ENCODE measurements around the gene SCARB1.

Gene SCARB1

DNA sequence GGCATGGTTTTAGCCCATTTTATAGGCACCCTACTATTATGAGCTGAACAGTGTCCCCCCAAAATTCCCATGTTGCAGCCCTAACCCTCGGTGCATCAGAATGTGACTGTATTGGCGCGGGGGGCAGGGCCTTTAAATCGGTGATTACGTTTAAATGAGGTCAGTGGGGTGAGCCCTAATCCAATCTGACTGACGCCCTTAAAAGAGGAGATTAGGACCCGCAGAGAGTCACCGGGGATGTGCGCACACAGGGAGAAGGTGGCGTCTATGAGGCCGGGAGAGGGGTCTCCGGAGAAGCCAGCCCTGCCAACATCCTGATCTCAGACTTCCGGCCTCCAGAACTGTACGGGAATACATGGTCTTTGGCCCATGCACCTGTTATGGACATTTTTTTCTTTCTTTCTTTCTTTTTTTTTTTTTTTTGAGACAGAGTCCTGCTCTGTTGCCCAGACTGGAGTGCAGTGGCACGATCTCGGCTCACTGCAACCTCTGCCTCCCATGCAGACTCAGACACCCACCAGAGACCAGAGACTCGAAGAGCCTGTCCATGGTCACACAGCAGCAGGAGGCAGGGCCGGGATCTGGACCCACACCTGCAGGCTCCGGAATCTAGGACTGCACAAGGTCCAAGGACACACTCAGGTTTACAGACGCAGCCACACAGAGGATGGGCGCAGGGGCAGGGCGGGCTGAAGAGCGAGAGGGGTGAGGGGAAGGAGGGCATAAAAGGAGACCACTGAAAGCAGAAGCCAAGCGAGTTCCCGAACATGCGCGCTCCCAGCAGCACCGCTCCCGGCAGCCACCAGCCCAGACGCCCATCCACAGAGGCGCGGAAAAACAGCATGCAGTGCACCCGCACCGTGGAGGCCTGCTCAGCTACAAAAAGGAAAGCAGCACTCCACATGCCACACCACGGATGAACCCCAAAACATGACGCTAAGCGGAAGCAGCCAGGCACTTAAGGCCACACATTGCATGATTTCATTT is 19.0 kb downstream of the SCARB1 start:
- DNase-seq (ENCODE audit: low read depth in 2 of 2), result no peak

GRCh38 chr12:124842800-124843510 is 20.7 kb downstream of the SCARB1 start:
- no peak for DNase-seq (ENCODE audit: low read depth in 2 of 2)

- no peak for DNase-seq (ENCODE audit: low read depth in 2 of 2)
Measured at GRCh38 chr12:124842073-124842749, 21.5 kb downstream of the SCARB1 start.

DNA sequence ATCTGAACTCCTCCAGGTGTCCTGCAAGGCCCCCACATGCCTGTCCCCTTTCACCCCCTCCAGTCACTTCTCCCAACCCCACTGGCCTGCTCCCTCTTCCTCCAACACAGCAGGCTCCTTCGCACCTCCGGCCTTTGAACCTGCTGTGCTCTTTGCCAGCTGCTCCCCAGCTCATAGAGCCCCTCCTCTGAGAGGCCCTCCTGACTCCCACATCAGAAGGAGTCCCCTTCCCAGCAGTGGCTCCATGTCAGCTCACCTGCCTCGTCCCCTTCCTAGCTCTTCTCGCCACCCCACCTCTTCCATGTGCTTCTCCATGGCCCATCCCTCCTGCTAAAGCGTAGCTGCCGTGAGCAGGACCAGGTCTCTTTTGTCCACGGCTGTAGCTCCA is 22.1 kb downstream of the SCARB1 start:
- no peak for DNase-seq (ENCODE audit: low read depth in 2 of 2)

DNA sequence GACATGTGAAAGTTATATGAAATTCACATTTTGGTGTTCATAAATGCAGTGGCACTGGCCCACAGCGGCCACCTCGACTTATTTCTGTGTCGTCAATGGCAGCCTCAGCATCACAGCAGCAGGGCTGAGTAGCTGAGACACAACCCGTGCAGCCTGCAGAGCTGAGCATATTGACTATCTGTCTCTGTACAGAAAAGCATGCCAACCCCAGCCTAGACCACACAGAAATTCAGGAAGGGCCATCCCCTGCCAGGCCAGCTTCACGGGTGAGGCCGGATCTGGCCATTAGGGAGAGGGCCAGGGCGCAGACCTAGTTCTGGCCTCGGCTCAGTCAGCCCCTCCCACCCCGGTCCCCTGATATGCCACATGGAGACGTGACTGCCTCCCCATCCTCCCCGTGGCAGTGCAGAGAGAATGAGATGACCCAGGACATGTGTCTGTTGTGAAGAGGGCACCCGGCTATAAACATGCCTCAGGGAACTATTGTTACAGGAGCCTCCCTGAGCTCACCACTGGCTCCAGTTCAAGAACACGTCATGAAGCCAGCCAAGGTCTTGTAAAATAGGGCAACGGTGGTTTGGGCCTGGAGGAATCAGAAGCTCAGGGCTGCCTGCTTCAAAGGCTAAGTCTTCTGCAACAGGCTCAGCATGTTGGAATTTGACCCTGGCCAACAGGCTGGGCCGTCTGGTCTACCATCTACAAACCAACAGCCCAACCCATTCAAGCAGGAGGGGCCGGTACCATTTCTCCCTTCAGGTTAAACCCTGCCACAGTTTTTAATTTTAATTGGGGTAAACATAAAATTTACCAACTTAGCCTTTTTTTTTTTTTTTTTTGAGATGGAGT is 25.5 kb downstream of the SCARB1 start:
- DNase-seq (ENCODE audit: low read depth in 2 of 2), result no peak

DNA sequence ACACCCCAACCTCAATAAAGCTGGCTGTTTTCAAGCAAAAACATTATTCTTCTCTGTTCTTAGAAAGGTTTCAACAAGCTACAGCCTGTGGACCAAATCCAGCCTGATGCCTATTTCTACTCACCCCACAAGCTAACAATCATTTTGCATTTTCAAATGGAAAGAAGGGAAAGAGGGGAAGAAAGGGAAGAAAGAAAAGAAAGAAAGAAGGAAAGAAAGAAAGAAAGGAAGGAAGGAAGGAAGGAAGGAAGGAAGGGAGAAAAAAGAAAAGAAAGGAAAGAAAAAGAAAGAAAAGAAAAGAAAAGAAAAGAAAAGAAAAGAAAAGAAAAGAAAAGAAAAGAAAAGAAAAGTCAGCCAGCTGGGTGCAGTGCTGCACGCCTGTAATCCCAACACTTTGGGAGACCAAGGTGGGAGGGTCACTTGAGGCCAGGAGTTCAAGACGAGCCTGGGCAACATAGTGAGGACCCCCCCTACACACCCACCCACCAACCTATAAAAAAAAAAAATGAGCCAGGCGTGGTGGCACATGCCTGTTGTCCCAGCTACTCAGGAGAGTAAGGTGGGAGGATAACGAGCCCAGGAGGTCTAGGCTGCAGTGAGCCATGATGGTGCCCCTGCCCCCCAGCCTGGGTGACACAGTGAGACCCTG is 26.3 kb downstream of the SCARB1 start:
- no peak for DNase-seq (ENCODE audit: low read depth in 2 of 2)

- DNase-seq (ENCODE audit: low read depth in 2 of 2), result no peak
Measured at GRCh38 chr12:124836759-124837158, 26.9 kb downstream of the SCARB1 start.

- no peak for DNase-seq (ENCODE audit: low read depth in 2 of 2)
Measured at GRCh38 chr12:124835656-124836410, 27.8 kb downstream of the SCARB1 start.

GRCh38 chr12:124834822-124835221 is 28.8 kb downstream of the SCARB1 start:
- DNase-seq (ENCODE audit: low read depth in 2 of 2), result no peak

GRCh38 chr12:124833693-124834122 is 30.0 kb downstream of the SCARB1 start:
- DNase-seq (ENCODE audit: low read depth in 2 of 2), result no peak

GRCh38 chr12:124832856-124833255 is 30.8 kb downstream of the SCARB1 start:
- no peak for DNase-seq (ENCODE audit: low read depth in 2 of 2)

- no peak for DNase-seq (ENCODE audit: low read depth in 2 of 2)
Measured at GRCh38 chr12:124831590-124831989, 32.1 kb downstream of the SCARB1 start.

DNA sequence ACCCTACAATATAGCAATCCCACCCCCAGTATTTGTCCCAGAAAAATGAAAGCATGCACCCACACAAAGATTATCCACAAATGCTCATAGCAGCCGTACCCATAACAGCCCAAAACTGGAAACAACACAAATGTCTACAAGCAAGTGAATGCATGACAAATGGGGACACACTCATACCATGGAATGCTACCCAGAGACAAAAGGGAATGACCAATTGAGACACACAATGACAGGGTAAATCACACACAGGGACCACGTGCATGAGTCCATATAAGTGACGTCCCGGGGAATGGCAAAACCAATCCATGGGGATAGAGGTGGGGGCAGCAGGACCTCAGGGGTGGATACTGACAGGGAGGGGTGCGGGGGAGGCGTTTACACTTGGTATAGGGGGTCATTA is 33.4 kb downstream of the SCARB1 start:
- no peak for DNase-seq (ENCODE audit: low read depth in 2 of 2)

DNA sequence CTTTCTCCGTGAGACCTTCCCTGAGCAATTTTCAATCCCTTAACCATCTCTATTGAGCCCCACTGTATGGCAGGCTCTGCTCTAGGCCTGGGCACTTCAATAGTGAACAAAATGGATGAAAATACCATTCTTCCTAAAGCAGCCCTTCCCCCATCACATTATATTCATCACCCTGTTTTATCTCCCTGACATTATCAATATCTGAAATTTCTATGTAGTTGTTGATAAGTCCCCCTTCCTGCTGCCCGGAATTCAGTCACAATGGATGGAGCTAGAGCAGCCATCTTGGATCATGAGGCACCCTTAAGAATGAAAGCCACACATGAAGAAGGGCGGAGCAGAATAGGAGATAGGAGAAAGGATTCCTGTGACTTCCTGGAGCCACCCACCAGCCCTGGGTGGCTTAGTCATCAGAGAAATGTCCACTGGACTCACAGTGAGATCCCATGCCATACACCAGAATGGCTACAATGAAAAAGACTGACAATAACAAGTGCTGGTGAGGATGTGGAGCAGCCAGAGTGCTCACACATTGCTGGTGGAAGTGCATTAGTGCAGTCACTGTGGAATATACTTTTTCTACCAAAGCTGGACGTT is 33.9 kb downstream of the SCARB1 start:
- DNase-seq (ENCODE audit: low read depth in 2 of 2), result no peak

GRCh38 chr12:124829008-124829707 is 34.5 kb downstream of the SCARB1 start:
- no peak for DNase-seq (ENCODE audit: low read depth in 2 of 2)

DNA sequence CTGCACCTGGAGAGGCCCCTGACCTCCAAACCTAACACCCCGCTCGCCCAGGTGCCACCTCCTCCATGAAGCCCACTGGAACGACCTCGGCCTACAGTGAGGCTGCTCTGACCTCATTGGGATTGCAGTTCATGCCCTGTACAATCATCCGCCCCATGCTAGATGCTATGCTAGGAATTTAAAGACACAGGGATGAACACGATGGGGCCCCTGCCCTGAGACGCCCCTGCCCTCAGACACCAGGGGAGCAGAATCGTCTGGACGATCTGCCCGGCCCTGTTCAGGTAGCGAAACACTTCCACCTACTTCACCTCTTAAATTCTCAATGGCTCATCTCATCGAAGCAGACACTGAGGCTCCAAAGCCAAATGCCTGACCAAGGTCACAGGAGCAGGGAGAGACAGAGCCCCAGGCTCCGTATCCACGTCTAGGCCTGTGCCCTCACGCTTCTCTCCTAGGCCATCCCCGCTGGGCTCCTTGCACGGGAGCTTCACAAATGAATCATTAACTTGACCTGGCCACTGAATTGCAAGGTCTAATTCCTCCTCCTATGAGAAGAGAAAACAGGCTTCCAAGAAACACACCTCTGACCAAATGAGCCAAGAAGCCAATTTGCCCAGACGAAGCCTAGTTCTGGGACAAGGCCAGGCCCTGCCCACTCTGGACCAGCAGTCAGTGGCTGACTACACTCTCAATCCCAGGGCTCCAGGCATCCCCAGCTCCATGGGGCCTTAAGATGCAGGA is 35.2 kb downstream of the SCARB1 start:
- no peak for DNase-seq (ENCODE audit: low read depth in 2 of 2)

- no peak for DNase-seq (ENCODE audit: low read depth in 2 of 2)
Measured at GRCh38 chr12:124827588-124828184, 36.0 kb downstream of the SCARB1 start.

DNA sequence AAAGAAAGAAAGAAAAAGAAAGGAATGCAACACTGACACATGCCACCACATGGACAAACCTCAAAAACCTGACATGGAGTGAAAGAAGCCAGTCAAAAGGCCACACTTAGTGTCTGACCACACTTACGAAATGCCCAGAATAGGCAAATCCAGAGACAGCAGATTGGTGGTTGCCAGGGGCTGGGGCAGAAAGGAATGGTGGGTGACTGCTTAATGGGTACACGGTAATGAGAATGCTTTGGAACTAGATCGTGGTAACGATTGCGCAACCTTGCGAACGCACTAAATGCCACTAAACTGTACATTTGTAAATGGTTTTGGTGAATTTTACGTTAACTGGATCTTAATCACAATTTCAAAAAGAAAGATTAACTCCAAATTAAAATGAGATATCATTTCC is 39.5 kb downstream of the SCARB1 start:
- no peak for DNase-seq (ENCODE audit: low read depth in 2 of 2)
